ENCODE measurements around the gene FKBP1C.

- TF ChIP-seq POLR2AphosphoS5 (IDR thresholded peaks at IDR 0.05) (no peak), CTCF (IDR thresholded peaks at IDR 0.05; ENCODE audit: poor library complexity, severe bottlenecking) (no peak), EP300 (conservative IDR thresholded peaks at IDR 0.05; ENCODE audit: poor library complexity, severe bottlenecking) (no peak)
These were observed 3.5 kb downstream of the FKBP1C start for GRCh38 chr6:63214816-63215215.
